Gastroesophageal sphincter (tissue), 4 donors: Measurements from ENCODE around the gene COL6A3. TPM values are rescaled to one million over a fixed set of nuclear protein-coding genes. Genes with fewer than 3 reads are reported as not detected.

ENCODE experiments used
- ATAC-seq: fragments of 150-250 bp; one replicate; pipeline ENCODE4 v1.9.1; 2016; ENCODE audit warnings: mild to moderate bottlenecking, moderate library complexity
- H3K27ac ChIP-seq, 4 donors: fragments of 200-600 bp; sonication (generic) in 3 of 4; 1 replicate in 3 of 4; 2 replicates in 1 of 4; pipeline ENCODE4 v1.5.1; 2016 to 2019
- H3K27me3 ChIP-seq: fragments of 200-600 bp; sonication (generic); one replicate; pipeline ENCODE4 v1.5.1; 2019
- H3K36me3 ChIP-seq, 2 donors: fragments of 200-600 bp; sonication (generic); one replicate each; pipeline ENCODE4 v1.5.1; 2019; ENCODE audit warnings: control low read depth in 1 of 2
- H3K4me1 ChIP-seq, 3 donors: fragments of 200-600 bp; sonication (generic); 1 replicate in 2 of 3; 2 replicates in 1 of 3; pipeline ENCODE4 v1.5.1; 2016 to 2019; ENCODE audit warnings: control low read depth in 2 of 3
- H3K4me3 ChIP-seq, 2 donors: fragments of 200-600 bp; sonication (generic); one replicate each; pipeline ENCODE4 v1.5.1; 2019; ENCODE audit warnings: mild to moderate bottlenecking in 1 of 2, moderate library complexity in 1 of 2
- H3K9me3 ChIP-seq, 3 donors: fragments of 200-600 bp; sonication (generic); one replicate each; pipeline ENCODE4 v1.5.1; 2017 to 2019; ENCODE audit warnings: control low read depth in 2 of 3
- CTCF ChIP-seq, 4 experiments: fragments of 200-600 bp in 2 of 4; fragments of 450-650 bp in 2 of 4; sonication (generic) in 1 of 4; IDR thresholded peaks; one replicate each; pipeline ENCODE4 v1.5.1; 2017 to 2019; ENCODE audit warnings: antibody characterized with exemption in 4 of 4, mild to moderate bottlenecking in 2 of 4, moderate library complexity in 2 of 4
- EP300 ChIP-seq: sonication (generic); formaldehyde crosslinking; IDR thresholded peaks from one replicate; pipeline ENCODE4 v1.6.1; 2017; ENCODE audit warnings: antibody characterized with exemption, mild to moderate bottlenecking
- POLR2A ChIP-seq, 2 donors: fragments of 450-650 bp; IDR thresholded peaks; one replicate each; pipeline ENCODE4 v1.6.1; 2017; ENCODE audit warnings: antibody characterized with exemption in 2 of 2, mild to moderate bottlenecking in 2 of 2, moderate library complexity in 1 of 2
- POLR2AphosphoS5 ChIP-seq: sonication (generic); formaldehyde crosslinking; IDR thresholded peaks from one replicate; pipeline ENCODE4 v1.6.1; 2017; ENCODE audit warnings: antibody characterized with exemption
- WGBS, 2 donors: methylation state at CpG; one replicate each; pipeline ENCODE4 v1.1.5; 2018; ENCODE audit warnings: low coverage in 1 of 2; 5-methylcytosine and 5-hydroxymethylcytosine counted together
- total RNA-seq, 4 donors: library from RNA; depleted of rRNA; stranded (reverse); fragments of >200 nt; gene quantifications; one replicate each; pipeline ENCODE4 v1.1.0, GENCODE V29; 2016

COL6A3 gene
- total RNA-seq, 4 donors from 2014 or later = 110 to 421 (median 310) TPM

GRCh38 chr2:237314681-237315080, 99.3 kb downstream of the COL6A3 start:
- no peaks in the 10 kb centered on the region for H3K36me3 ChIP-seq
- H3K27ac ChIP-seq = peak overlapping the region; percentile 92 to 98 (median 94)
- no peaks in the 10 kb centered on the region for H3K9me3 ChIP-seq
- 15 to 33% methylated on average over 1 of the region's 3 CpGs for WGBS, 2 donors
- TF ChIP-seq EP300 (no peak), POLR2A (IDR thresholded peaks at IDR 0.05) (no peak), CTCF (IDR thresholded peaks at IDR 0.05) (no peak), POLR2AphosphoS5 (no peak)
- no peak for ATAC-seq
- no peaks in the 10 kb centered on the region for H3K27me3 ChIP-seq
- no peak overlapping the region for H3K4me3 ChIP-seq
- peaks cover 17 to 79% (median 18%) of the 10 kb centered on the region in 3 donors for H3K4me1 ChIP-seq

- peak; percentile 9 for ATAC-seq
- peaks cover 17 to 81% (median 18%) of the 10 kb centered on the region in 3 donors for H3K4me1 ChIP-seq
- 32% methylated on average over 6 of the region's 7 CpGs; no CpG with 5 or more reads in 1 of the 2 donors for WGBS, 2 donors
Observed at GRCh38 chr2:237314198-237314597, 99.8 kb downstream of the COL6A3 start.

GRCh38 chr2:237312021-237312755, 101.8 kb downstream of the COL6A3 start:
- peak overlapping the region; percentile 3 to 94 (median 62) for H3K27ac ChIP-seq
- peaks cover 0 to 8% (median 0%) of the 10 kb centered on the region in 3 donors for H3K9me3 ChIP-seq
- no peak for ATAC-seq
- 87 to 89% methylated on average over 5 to 9 of the region's 12 CpGs for WGBS, 2 donors
- no peaks in the 10 kb centered on the region for H3K36me3 ChIP-seq
- TF ChIP-seq POLR2A (IDR thresholded peaks at IDR 0.05) (no peak), CTCF (IDR thresholded peaks at IDR 0.05) (no peak), POLR2AphosphoS5 (no peak), EP300 (no peak)
- H3K27me3 ChIP-seq = no peaks in the 10 kb centered on the region
- no peak overlapping the region for H3K4me3 ChIP-seq
- peaks cover 17 to 81% (median 18%) of the 10 kb centered on the region in 3 donors for H3K4me1 ChIP-seq

More at GRCh38 chr2:237314198-237314597, 99.8 kb downstream of the COL6A3 start:
- TF ChIP-seq CTCF (IDR thresholded peaks at IDR 0.05) = no peak
- TF ChIP-seq EP300 = no peak
- peak; percentile 59 for TF ChIP-seq POLR2AphosphoS5
- TF ChIP-seq POLR2A (IDR thresholded peaks at IDR 0.05) = no peak
- Histone ChIP-seq H3K9me3 (no peaks in the 10 kb centered on the region), H3K27ac (peak overlapping the region; percentile 92 to 98 (median 94)), H3K36me3 (no peaks in the 10 kb centered on the region), H3K4me3 (no peak overlapping the region), H3K27me3 (no peaks in the 10 kb centered on the region)

- Histone ChIP-seq H3K9me3 (peaks cover 0 to 8% (median 0%) of the 10 kb centered on the region in 3 donors), H3K4me1 (peaks cover 7 to 72% (median 11%) of the 10 kb centered on the region in 3 donors), H3K4me3 (no peak overlapping the region), H3K36me3 (no peaks in the 10 kb centered on the region), H3K27me3 (no peaks in the 10 kb centered on the region), H3K27ac (peak overlapping the region; percentile 72 to 94 (median 88))
- ATAC-seq = peak; percentile 48
- peak; percentile 62 for TF ChIP-seq POLR2AphosphoS5
- TF ChIP-seq POLR2A (IDR thresholded peaks at IDR 0.05) = no peak
- TF ChIP-seq CTCF (IDR thresholded peaks at IDR 0.05) = peak in 3 of 4 experiments; percentile 38 to 61 (median 38)
- TF ChIP-seq EP300 = no peak
- WGBS, 2 donors = 24 to 84% methylated on average over 3 to 9 of the region's 14 CpGs
Observed at GRCh38 chr2:237310515-237311114, 103.3 kb downstream of the COL6A3 start.
